ENCODE results near the gene PHC2.

The PHC2 gene

DNA sequence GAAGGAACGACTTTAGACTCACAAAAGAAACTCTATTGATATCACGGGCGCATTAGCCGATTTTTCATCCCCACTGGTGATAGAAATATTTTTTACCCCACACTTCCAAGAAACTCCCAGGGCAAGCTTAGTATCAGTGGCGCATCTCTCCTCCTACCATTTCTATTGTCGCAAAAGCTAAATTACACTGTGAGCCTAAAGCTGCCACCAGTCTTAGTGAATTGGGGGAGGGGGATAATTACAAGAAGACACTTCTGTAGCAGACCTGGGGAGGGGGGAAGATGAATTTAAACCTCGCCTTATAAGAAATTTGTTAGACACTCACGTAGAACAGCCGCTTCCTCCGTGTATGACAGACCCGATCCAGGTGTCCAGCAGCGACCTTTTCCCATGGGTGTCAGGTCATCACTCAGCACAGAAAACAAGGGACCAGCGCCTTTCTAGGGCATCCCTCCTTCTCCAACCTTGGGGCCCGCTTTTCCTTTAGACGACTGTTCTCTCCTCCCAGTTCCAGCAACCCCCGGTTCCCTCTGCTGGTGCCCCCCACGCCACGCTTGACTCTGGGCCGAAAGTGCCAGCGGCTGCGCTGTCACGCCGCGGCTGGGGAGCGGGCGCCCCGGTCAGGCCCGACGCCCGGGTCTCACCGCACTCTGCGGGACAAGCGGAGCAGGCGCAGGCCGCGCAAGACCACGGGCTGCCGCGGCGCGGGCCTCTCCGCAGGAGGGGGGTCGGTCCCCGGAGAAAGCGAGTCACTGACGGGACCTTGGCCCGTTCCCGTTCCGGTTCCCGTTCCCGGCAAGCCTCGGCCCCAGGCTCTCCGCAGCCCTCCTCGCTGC, 821 bp downstream of the PHC2 start:
- H3K9me3 ChIP-seq (replicated peaks; ENCODE audit: low read length), result no peaks in the 10 kb centered on the region
- peaks cover 47% of the 10 kb centered on the region for H3K4me1 ChIP-seq (ENCODE audit: control insufficient read depth, insufficient read depth, low read length)
- H3K9ac ChIP-seq (ENCODE audit: low read depth, low read length), result peak overlapping the region; percentile 86
- H3K36me3 ChIP-seq (ENCODE audit: insufficient read depth, low read length), result peaks cover 8% of the 10 kb centered on the region
- H3K4me3 ChIP-seq (ENCODE audit: low read length), result peak overlapping the region; percentile 85
- H3K4me2 ChIP-seq (ENCODE audit: low read length), result peak overlapping the region; percentile 94
- no peaks in the 10 kb centered on the region for H3K27me3 ChIP-seq (ENCODE audit: control insufficient read depth, insufficient read depth, low read length)

- Histone ChIP-seq H3K4me2 (ENCODE audit: low read length) (peak overlapping the region; percentile 94), H3K9ac (ENCODE audit: low read depth, low read length) (peak overlapping the region; percentile 86), H3K9me3 (replicated peaks; ENCODE audit: low read length) (no peaks in the 10 kb centered on the region), H3K4me3 (ENCODE audit: low read length) (peak overlapping the region; percentile 85), H3K4me1 (ENCODE audit: control insufficient read depth, insufficient read depth, low read length) (peaks cover 47% of the 10 kb centered on the region), H3K36me3 (ENCODE audit: insufficient read depth, low read length) (peaks cover 9% of the 10 kb centered on the region), H3K27me3 (ENCODE audit: control insufficient read depth, insufficient read depth, low read length) (no peaks in the 10 kb centered on the region)
Observed at GRCh38 chr1:33429332-33429731, 1.6 kb downstream of the PHC2 start.

- Histone ChIP-seq H3K4me3 (ENCODE audit: low read length) (peak overlapping the region; percentile 85), H3K9ac (ENCODE audit: low read depth, low read length) (no peak overlapping the region), H3K4me1 (ENCODE audit: control insufficient read depth, insufficient read depth, low read length) (peaks cover 46% of the 10 kb centered on the region), H3K27me3 (ENCODE audit: control insufficient read depth, insufficient read depth, low read length) (no peaks in the 10 kb centered on the region), H3K9me3 (replicated peaks; ENCODE audit: low read length) (no peaks in the 10 kb centered on the region), H3K36me3 (ENCODE audit: insufficient read depth, low read length) (peaks cover 9% of the 10 kb centered on the region), H3K4me2 (ENCODE audit: low read length) (peak overlapping the region; percentile 94)
Observed at GRCh38 chr1:33428661-33429060, 2.2 kb downstream of the PHC2 start.

DNA sequence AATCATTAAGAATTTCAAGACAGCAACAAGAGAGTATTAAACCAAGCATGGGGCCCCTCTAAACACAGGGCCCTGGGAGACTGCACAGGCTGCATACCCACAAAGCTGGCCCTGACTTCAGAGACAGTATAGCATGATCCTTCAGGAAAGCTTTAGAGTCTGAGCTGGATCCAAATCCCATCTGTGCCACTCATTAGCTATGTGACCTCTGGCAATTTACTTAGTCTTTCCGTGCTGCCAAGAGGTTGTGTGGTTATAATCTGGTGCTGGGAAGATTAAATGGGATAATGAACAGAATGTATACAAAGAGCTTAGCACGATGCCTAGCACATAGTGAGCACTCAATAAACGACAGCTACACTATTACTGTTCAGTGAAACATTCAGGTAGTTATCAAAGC, 4.0 kb downstream of the PHC2 start:
- Histone ChIP-seq H3K36me3 (ENCODE audit: insufficient read depth, low read length) (peaks cover 9% of the 10 kb centered on the region), H3K4me1 (ENCODE audit: control insufficient read depth, insufficient read depth, low read length) (peaks cover 36% of the 10 kb centered on the region), H3K27me3 (ENCODE audit: control insufficient read depth, insufficient read depth, low read length) (no peaks in the 10 kb centered on the region), H3K4me2 (ENCODE audit: low read length) (no peak overlapping the region), H3K9me3 (replicated peaks; ENCODE audit: low read length) (no peaks in the 10 kb centered on the region), H3K9ac (ENCODE audit: low read depth, low read length) (no peak overlapping the region), H3K4me3 (ENCODE audit: low read length) (no peak overlapping the region)

GRCh38 chr1:33425900-33426299, 5.0 kb downstream of the PHC2 start:
- Histone ChIP-seq H3K9ac (ENCODE audit: low read depth, low read length) (no peak overlapping the region), H3K4me2 (ENCODE audit: low read length) (no peak overlapping the region), H3K9me3 (replicated peaks; ENCODE audit: low read length) (no peaks in the 10 kb centered on the region), H3K36me3 (ENCODE audit: insufficient read depth, low read length) (peaks cover 9% of the 10 kb centered on the region), H3K4me1 (ENCODE audit: control insufficient read depth, insufficient read depth, low read length) (peaks cover 41% of the 10 kb centered on the region), H3K4me3 (ENCODE audit: low read length) (no peak overlapping the region), H3K27me3 (ENCODE audit: control insufficient read depth, insufficient read depth, low read length) (no peaks in the 10 kb centered on the region)

DNA sequence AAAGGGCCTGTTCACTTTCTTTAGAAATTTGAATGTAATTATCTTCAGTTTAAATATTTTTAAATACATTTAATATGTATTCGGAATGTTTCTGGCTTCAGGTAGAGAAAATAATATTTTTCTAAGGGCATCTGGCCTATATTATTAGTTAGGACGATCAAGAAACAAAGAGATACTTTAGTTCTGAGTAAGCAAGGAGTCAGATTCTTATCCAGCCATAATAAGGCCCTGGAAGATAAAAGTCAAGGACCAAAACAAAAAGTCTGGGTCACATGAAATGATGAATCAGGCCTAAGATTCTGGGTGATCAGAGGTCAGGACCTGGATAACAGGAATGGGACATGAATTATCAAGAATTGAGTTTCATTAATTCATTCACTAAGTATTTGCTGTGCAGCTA, 6.3 kb downstream of the PHC2 start:
- Histone ChIP-seq H3K4me1 (ENCODE audit: control insufficient read depth, insufficient read depth, low read length) (peaks cover 40% of the 10 kb centered on the region), H3K27me3 (ENCODE audit: control insufficient read depth, insufficient read depth, low read length) (no peaks in the 10 kb centered on the region), H3K4me3 (ENCODE audit: low read length) (no peak overlapping the region), H3K9ac (ENCODE audit: low read depth, low read length) (peak overlapping the region; percentile 55), H3K9me3 (replicated peaks; ENCODE audit: low read length) (no peaks in the 10 kb centered on the region), H3K36me3 (ENCODE audit: insufficient read depth, low read length) (peaks cover 19% of the 10 kb centered on the region), H3K4me2 (ENCODE audit: low read length) (peak overlapping the region; percentile 30)

GRCh38 chr1:33424205-33424604, 6.7 kb downstream of the PHC2 start:
- peaks cover 39% of the 10 kb centered on the region for H3K4me1 ChIP-seq (ENCODE audit: control insufficient read depth, insufficient read depth, low read length)
- no peak overlapping the region for H3K4me3 ChIP-seq (ENCODE audit: low read length)
- H3K27me3 ChIP-seq (ENCODE audit: control insufficient read depth, insufficient read depth, low read length), result no peaks in the 10 kb centered on the region
- H3K4me2 ChIP-seq (ENCODE audit: low read length), result peak overlapping the region; percentile 30
- H3K36me3 ChIP-seq (ENCODE audit: insufficient read depth, low read length), result peaks cover 19% of the 10 kb centered on the region
- H3K9me3 ChIP-seq (replicated peaks; ENCODE audit: low read length), result no peaks in the 10 kb centered on the region
- peak overlapping the region; percentile 55 for H3K9ac ChIP-seq (ENCODE audit: low read depth, low read length)

GRCh38 chr1:33420870-33421775, 9.8 kb downstream of the PHC2 start:
- Histone ChIP-seq H3K9me3 (replicated peaks; ENCODE audit: low read length) (no peaks in the 10 kb centered on the region), H3K4me2 (ENCODE audit: low read length) (peak overlapping the region; percentile 45), H3K27me3 (ENCODE audit: control insufficient read depth, insufficient read depth, low read length) (no peaks in the 10 kb centered on the region), H3K4me3 (ENCODE audit: low read length) (peak overlapping the region; percentile 48), H3K9ac (ENCODE audit: low read depth, low read length) (peak overlapping the region; percentile 48), H3K4me1 (ENCODE audit: control insufficient read depth, insufficient read depth, low read length) (peaks cover 28% of the 10 kb centered on the region), H3K36me3 (ENCODE audit: insufficient read depth, low read length) (peaks cover 19% of the 10 kb centered on the region)

- no peak overlapping the region for H3K4me2 ChIP-seq (ENCODE audit: low read length)
- no peak overlapping the region for H3K9ac ChIP-seq (ENCODE audit: low read depth, low read length)
- H3K4me3 ChIP-seq (ENCODE audit: low read length), result no peak overlapping the region
- peaks cover 15% of the 10 kb centered on the region for H3K4me1 ChIP-seq (ENCODE audit: control insufficient read depth, insufficient read depth, low read length)
- no peaks in the 10 kb centered on the region for H3K27me3 ChIP-seq (ENCODE audit: control insufficient read depth, insufficient read depth, low read length)
- peaks cover 13% of the 10 kb centered on the region for H3K36me3 ChIP-seq (ENCODE audit: insufficient read depth, low read length)
- H3K9me3 ChIP-seq (replicated peaks; ENCODE audit: low read length), result peaks cover 5% of the 10 kb centered on the region
Observed at GRCh38 chr1:33418811-33419210, 12.1 kb downstream of the PHC2 start.

DNA sequence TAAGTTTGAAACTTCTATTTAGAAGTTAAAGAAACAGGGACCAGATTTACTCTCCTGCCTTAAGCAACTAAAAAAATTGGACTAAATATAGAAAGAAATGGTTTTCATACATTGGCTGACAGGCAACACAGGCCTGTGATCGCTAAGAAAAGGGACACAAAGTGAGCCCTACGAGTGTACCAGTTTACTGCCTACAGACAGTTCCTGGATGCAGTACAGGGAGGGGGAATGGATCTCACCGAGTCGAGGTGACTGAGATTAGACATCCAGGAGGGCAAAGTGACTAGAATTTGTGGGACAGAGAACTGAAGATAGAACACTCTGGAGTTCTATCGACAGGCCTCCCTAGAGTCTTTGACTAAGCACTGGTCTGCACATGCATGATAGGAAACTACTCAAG, 16.0 kb downstream of the PHC2 start:
- peaks cover 2% of the 10 kb centered on the region for H3K36me3 ChIP-seq (ENCODE audit: insufficient read depth, low read length)
- H3K9me3 ChIP-seq (replicated peaks; ENCODE audit: low read length), result peaks cover 5% of the 10 kb centered on the region
- peaks cover 10% of the 10 kb centered on the region for H3K4me1 ChIP-seq (ENCODE audit: control insufficient read depth, insufficient read depth, low read length)
- H3K4me2 ChIP-seq (ENCODE audit: low read length), result no peak overlapping the region
- H3K27me3 ChIP-seq (ENCODE audit: control insufficient read depth, insufficient read depth, low read length), result no peaks in the 10 kb centered on the region
- no peak overlapping the region for H3K9ac ChIP-seq (ENCODE audit: low read depth, low read length)
- H3K4me3 ChIP-seq (ENCODE audit: low read length), result no peak overlapping the region

GRCh38 chr1:33410091-33410701, 20.7 kb downstream of the PHC2 start:
- Histone ChIP-seq H3K36me3 (ENCODE audit: insufficient read depth, low read length) (no peaks in the 10 kb centered on the region), H3K9ac (ENCODE audit: low read depth, low read length) (peak overlapping the region; percentile 3), H3K4me3 (ENCODE audit: low read length) (peak overlapping the region; percentile 31), H3K4me2 (ENCODE audit: low read length) (peak overlapping the region; percentile 54), H3K9me3 (replicated peaks; ENCODE audit: low read length) (peaks cover 3% of the 10 kb centered on the region), H3K4me1 (ENCODE audit: control insufficient read depth, insufficient read depth, low read length) (peaks cover 10% of the 10 kb centered on the region), H3K27me3 (ENCODE audit: control insufficient read depth, insufficient read depth, low read length) (no peaks in the 10 kb centered on the region)
